ENCODE data around the gene FAM149A.
A peak's percentile ranks its signal among the peaks of the same experiment; 100 is the strongest.

Gene FAM149A

GRCh38 chr4:186104114-186104889, at the start of gene FAM149A:
Gene FAM149A, plus strand, starts transcription at chr4:186104704.
- DNase-seq: no peak
- Histone ChIP-seq H3K27me3 (replicated peaks) (peaks cover 23% of the 10 kb centered on the region), H3K4me3 (ENCODE audit: low read depth, low read length) (peak within 1 kb of the TSS; percentile 37), H3K27ac (no peak within 1 kb of the TSS), H3K36me3 (replicated peaks) (no peaks in the 10 kb centered on the region)
- in situ Hi-C loops (cut with HindIII; ENCODE audit: low pct_ligation_motif_present, low sequenced_read_pairs): no loop called here
- TF ChIP-seq CTCF (IDR thresholded peaks at IDR 0.05; ENCODE audit: low read depth, low read length, missing control alignments): no peak

DNA sequence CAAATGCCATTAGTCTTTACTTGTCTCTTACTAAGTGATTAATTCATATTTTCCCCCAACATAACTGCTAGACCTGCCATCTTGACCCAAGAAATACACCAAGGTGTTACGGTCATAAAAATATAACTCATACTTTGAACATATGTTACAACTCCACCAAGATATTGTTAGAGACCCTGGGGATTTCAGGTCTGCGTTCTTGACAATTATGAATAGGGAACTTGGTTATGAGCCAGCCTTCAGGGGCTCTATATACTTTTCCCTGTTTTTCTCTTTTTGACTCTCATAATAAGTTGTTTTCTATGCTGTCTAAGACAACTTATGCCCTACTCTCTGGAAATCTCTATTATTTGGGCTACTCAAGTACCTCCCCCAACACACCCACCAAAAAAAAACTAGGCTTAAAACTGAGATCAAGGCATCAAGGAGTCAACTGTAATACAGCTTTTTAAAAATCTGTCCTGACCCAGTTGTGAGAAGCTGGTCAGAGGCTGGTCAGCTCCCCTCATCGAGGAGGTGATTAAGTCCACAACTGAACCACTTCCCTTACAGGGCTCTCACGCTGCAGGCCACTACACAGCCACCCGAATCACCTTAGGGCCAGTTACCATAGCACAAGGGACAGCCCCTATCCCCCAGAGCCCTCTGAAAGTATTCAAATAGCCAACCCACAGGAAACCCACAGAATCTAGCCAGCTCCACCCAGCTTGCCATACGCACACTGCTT, 46.1 kb upstream of the FAM149A start:
- TF ChIP-seq CTCF (IDR thresholded peaks at IDR 0.05; ENCODE audit: low read depth, low read length, missing control alignments): no peak
- H3K27me3 ChIP-seq (replicated peaks): no peaks in the 10 kb centered on the region
- H3K4me3 ChIP-seq (ENCODE audit: low read depth, low read length): no peak overlapping the region
- H3K27ac ChIP-seq: no peak overlapping the region
- DNase-seq: no peak
- H3K36me3 ChIP-seq (replicated peaks): no peaks in the 10 kb centered on the region
- in situ Hi-C loops (cut with HindIII; ENCODE audit: low pct_ligation_motif_present, low sequenced_read_pairs): no loop called here

DNA sequence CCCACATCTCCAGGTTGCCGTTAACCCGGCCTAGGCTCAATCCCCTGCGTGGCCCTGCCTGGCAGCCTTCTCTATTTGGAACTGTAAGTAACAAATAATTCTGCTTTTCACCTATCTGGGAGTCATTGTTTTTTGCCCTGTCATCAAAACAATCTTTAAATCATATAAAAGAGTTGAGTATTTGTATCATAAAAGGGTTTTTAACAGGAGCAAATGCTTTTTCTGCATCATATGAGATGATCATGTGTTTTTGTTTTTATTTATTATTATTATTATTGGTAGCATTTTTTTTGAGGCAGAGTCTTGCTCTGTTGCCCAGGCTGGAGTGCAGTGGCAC, 45.6 kb upstream of the FAM149A start:
- Histone ChIP-seq H3K4me3 (ENCODE audit: low read depth, low read length) (no peak overlapping the region), H3K27me3 (replicated peaks) (no peaks in the 10 kb centered on the region), H3K36me3 (replicated peaks) (no peaks in the 10 kb centered on the region), H3K27ac (no peak overlapping the region)
- no peak for DNase-seq
- no peak for TF ChIP-seq CTCF (IDR thresholded peaks at IDR 0.05; ENCODE audit: low read depth, low read length, missing control alignments)
- in situ Hi-C loops (cut with HindIII; ENCODE audit: low pct_ligation_motif_present, low sequenced_read_pairs): no loop called here

DNA sequence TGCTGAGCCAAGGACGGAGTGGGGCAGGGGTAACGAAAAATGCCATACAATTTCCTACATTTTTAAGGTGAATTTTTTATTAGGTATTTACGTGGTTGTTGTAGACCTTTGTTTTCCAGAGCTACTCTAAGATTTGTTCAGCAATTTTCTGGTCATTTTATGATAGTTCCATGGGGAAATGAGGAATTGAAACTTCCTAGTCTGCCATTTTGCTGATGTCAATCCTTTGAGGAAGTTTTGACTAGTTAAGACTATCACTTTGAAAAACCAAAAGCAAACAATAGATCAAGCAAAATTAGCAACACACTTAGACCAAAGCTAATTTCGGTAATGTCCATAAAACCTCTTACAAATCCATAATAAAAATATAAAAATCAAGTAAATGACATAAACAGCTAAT, 42.6 kb upstream of the FAM149A start:
- TF ChIP-seq CTCF (IDR thresholded peaks at IDR 0.05; ENCODE audit: low read depth, low read length, missing control alignments): no peak
- Histone ChIP-seq H3K4me3 (ENCODE audit: low read depth, low read length) (no peak overlapping the region), H3K27ac (no peak overlapping the region), H3K27me3 (replicated peaks) (no peaks in the 10 kb centered on the region), H3K36me3 (replicated peaks) (no peaks in the 10 kb centered on the region)
- DNase-seq: no peak
- in situ Hi-C loops (cut with HindIII; ENCODE audit: low pct_ligation_motif_present, low sequenced_read_pairs): no loop called here

DNA sequence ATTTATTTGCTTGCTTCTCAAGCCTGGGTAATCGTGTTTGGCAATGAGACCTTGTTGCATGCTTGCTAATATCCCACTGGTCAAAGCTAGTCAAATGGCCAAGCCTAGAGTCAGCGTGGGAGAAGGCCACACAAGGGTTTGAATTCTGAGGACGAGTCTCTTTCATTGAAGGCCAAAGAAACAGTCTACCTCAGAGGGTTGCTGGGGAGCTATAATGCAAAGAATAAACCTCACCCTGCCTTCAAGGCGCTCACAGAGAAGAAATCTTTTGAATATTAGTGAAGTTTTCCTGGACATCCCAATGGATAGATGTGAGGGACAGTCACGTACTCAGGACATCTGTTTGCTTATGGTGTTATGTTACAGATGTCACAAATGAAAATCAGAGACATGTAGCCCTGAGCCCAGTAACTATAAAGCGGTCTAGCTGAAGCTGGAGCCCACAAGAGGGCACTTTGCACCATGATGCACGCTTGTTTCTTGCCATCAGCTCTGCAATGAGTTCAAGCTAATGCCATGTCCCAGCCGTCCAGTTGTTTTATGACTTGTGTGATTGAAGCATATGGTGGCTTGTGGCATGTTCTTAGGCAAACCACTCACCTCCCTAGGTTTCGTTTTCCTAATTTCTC, 36.6 kb upstream of the FAM149A start:
- H3K4me3 ChIP-seq (ENCODE audit: low read depth, low read length): peak overlapping the region; percentile 54
- peak; percentile 58 for DNase-seq
- H3K36me3 ChIP-seq (replicated peaks): no peaks in the 10 kb centered on the region
- peak; percentile 74 for TF ChIP-seq CTCF (IDR thresholded peaks at IDR 0.05; ENCODE audit: low read depth, low read length, missing control alignments)
- H3K27ac ChIP-seq: no peak overlapping the region
- in situ Hi-C loops (cut with HindIII; ENCODE audit: low pct_ligation_motif_present, low sequenced_read_pairs): no loop called here
- H3K27me3 ChIP-seq (replicated peaks): no peaks in the 10 kb centered on the region

All from brain microvascular endothelial cell (primary cell).